ENCODE data around the gene RPS8. TPM values are rescaled to one million over a fixed set of nuclear protein-coding genes. Genes with fewer than 3 reads are reported as not detected.
"Not testable (repeated sequence)": the region's sequence is repeated elsewhere in the genome, so short reads cannot be mapped to it uniquely, and the experiment has no call there.

RPS8 gene
- total and polyA plus RNA-seq, 10 donors: 1,626 to 6,194 (median 2,275) TPM

- Histone ChIP-seq H3K27ac (no peak overlapping the region), H3K9me3 (no peaks in the 10 kb centered on the region), H3K27me3 (replicated peaks in 1 of 7) (no peaks in the 10 kb centered on the region), H3K4me1 (no peaks in the 10 kb centered on the region), H3K36me3 (no peaks in the 10 kb centered on the region), H3K4me3 (no peak overlapping the region)
- intact Hi-C loops (cut with DNase I; ENCODE audit: low total_unique reads): no loop called here
- DNase-seq: peak; percentile 30
- no peak for TF ChIP-seq POLR2AphosphoS5 (IDR thresholded peaks at IDR 0.05)
- TF ChIP-seq CTCF (IDR thresholded peaks at IDR 0.05 in 8 of 11, conservative IDR thresholded peaks at IDR 0.05 in 3 of 11): no peak
- no peak for TF ChIP-seq POLR2A (IDR thresholded peaks at IDR 0.05)
- 87 to 93% (median 90%) methylated on average over 9 of the region's 9 CpGs for WGBS, 5 donors
Observed at GRCh38 chr1:44792736-44793502, 17.6 kb downstream of the RPS8 start.

GRCh38 chr1:44797886-44798285, 22.5 kb downstream of the RPS8 start:
- peak; percentile 53 for DNase-seq
- H3K9me3 ChIP-seq; H3K4me3 ChIP-seq; intact Hi-C loops (cut with DNase I; ENCODE audit: low total_unique reads); H3K27me3 ChIP-seq (replicated peaks in 1 of 7); H3K36me3 ChIP-seq: not testable (repeated sequence)
- WGBS, 5 donors: 85 to 96% (median 89%) methylated on average over 8 of the region's 8 CpGs
- Histone ChIP-seq H3K4me1 (peaks cover 11 to 36% (median 30%) of the 10 kb centered on the region in 6 donors), H3K27ac (peak overlapping the region in 1 of 8 donors; percentile 95)

- no peaks in the 10 kb centered on the region for H3K9me3 ChIP-seq
- peak; percentile 80 for DNase-seq
- peaks cover 11 to 45% (median 35%) of the 10 kb centered on the region in 6 donors for H3K4me1 ChIP-seq
- WGBS, 5 donors: 87 to 94% (median 90%) methylated on average over 10 of the region's 10 CpGs
- H3K27me3 ChIP-seq (replicated peaks in 1 of 7): no peaks in the 10 kb centered on the region
- intact Hi-C loops (cut with DNase I; ENCODE audit: low total_unique reads): no loop called here
- H3K36me3 ChIP-seq: peaks cover 0 to 18% (median 10%) of the 10 kb centered on the region in 6 donors
- H3K27ac ChIP-seq: peak overlapping the region; percentile 83 to 98 (median 96)
- no peak overlapping the region for H3K4me3 ChIP-seq
- TF ChIP-seq POLR2A (IDR thresholded peaks at IDR 0.05) (no peak), POLR2AphosphoS5 (IDR thresholded peaks at IDR 0.05) (no peak), CTCF (IDR thresholded peaks at IDR 0.05 in 8 of 11, conservative IDR thresholded peaks at IDR 0.05 in 3 of 11) (no peak)
Observed at GRCh38 chr1:44798481-44799365, 23.4 kb downstream of the RPS8 start.

- H3K27me3 ChIP-seq (replicated peaks in 1 of 7): no peaks in the 10 kb centered on the region
- peak within 1 kb of the TSS; percentile 83 to 98 (median 96) for H3K27ac ChIP-seq
- DNase-seq: peak; percentile 100
- H3K4me3 ChIP-seq: peak within 1 kb of the TSS; percentile 68 to 87 (median 81)
- 0% methylated on average over 35 to 79 of the region's 79 CpGs for WGBS, 5 donors
- TF ChIP-seq POLR2AphosphoS5 (IDR thresholded peaks at IDR 0.05): peak; percentile 95 to 98 (median 97)
- peak; percentile 47 to 82 (median 75) for TF ChIP-seq POLR2A (IDR thresholded peaks at IDR 0.05)
- peak; percentile 85 to 97 (median 95) for TF ChIP-seq CTCF (IDR thresholded peaks at IDR 0.05 in 8 of 11, conservative IDR thresholded peaks at IDR 0.05 in 3 of 11)
- peaks cover 11 to 57% (median 40%) of the 10 kb centered on the region in 6 donors for H3K4me1 ChIP-seq
- intact Hi-C loops (cut with DNase I; ENCODE audit: low total_unique reads): no loop called here
- H3K9me3 ChIP-seq: no peaks in the 10 kb centered on the region
- peaks cover 0 to 30% (median 22%) of the 10 kb centered on the region in 6 donors for H3K36me3 ChIP-seq
Observed at GRCh38 chr1:44799770-44800584, 24.6 kb downstream of the RPS8 start, which contains the start of gene PLK3. PLK3 (plus strand) TSS chr1:44800377; CDS start chr1:44800464, 87 bp downstream.
